ENCODE results near the gene DNAJB11. TPM values are rescaled to one million over a fixed set of nuclear protein-coding genes. Genes with fewer than 3 reads are reported as not detected.

DNAJB11 gene
- total RNA-seq, 1 donor from 2014 or later, result 93.5 TPM

GRCh38 chr3:186594591-186595113 lies 24.1 kb downstream of the DNAJB11 start:
- DNase-seq (ENCODE audit: low read depth), result no peak
- no peaks in the 10 kb centered on the region for H3K27me3 ChIP-seq (ENCODE audit: control insufficient read depth, insufficient read depth, low read length)
- TF ChIP-seq, protein P1, sequence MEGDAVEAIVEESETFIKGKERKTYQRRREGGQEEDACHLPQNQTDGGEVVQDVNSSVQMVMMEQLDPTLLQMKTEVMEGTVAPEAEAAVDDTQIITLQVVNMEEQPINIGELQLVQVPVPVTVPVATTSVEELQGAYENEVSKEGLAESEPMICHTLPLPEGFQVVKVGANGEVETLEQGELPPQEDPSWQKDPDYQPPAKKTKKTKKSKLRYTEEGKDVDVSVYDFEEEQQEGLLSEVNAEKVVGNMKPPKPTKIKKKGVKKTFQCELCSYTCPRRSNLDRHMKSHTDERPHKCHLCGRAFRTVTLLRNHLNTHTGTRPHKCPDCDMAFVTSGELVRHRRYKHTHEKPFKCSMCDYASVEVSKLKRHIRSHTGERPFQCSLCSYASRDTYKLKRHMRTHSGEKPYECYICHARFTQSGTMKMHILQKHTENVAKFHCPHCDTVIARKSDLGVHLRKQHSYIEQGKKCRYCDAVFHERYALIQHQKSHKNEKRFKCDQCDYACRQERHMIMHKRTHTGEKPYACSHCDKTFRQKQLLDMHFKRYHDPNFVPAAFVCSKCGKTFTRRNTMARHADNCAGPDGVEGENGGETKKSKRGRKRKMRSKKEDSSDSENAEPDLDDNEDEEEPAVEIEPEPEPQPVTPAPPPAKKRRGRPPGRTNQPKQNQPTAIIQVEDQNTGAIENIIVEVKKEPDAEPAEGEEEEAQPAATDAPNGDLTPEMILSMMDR (IDR thresholded peaks at IDR 0.05; ENCODE audit: insufficient read depth, low read length, poor library complexity, severe bottlenecking), result no peak
- H3K36me3 ChIP-seq (ENCODE audit: control insufficient read depth, insufficient read depth, low read length), result no peaks in the 10 kb centered on the region
- H3K4me3 ChIP-seq (ENCODE audit: low read depth, low read length), result no peak overlapping the region

DNA sequence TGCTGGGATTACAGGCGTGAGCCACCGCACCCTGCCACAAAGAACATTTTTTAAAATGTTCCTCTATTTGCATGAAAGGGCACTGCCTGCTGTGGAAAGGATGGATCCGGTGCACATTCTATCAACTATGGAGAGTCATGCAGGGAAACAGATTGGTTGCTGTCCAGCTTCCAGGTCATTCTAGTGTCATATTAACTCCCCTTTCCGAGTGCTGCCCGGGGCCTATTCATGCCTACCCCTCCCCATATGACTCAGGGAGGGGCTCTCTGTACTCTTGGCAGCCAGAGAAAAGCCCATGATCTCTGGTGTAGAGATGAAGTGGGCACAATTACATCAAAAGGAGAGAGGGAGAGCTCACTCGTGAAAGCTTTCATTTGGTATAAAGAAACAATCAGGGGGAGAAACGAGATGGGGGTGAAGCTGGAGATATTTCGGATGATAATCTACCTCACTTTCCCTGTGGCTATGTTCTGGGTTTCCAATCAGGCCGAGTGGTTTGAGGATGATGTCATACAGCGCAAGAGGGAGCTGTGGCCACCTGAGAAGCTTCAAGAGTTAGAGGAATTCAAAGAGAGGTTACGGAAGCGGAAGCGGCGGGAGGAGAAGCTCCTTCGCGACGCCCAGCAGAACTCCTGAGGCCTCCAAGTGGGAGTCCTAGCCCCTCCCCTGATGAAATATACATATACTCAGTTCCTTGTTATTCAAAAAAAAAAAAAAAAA lies 26.2 kb downstream of the DNAJB11 start:
- TF ChIP-seq, protein P1 (IDR thresholded peaks at IDR 0.05; ENCODE audit: insufficient read depth, low read length, poor library complexity, severe bottlenecking), result no peak
- no peak overlapping the region for H3K4me3 ChIP-seq (ENCODE audit: low read depth, low read length)
- DNase-seq (ENCODE audit: low read depth), result no peak
- H3K27me3 ChIP-seq (ENCODE audit: control insufficient read depth, insufficient read depth, low read length), result no peaks in the 10 kb centered on the region
- no peaks in the 10 kb centered on the region for H3K36me3 ChIP-seq (ENCODE audit: control insufficient read depth, insufficient read depth, low read length)

DNA sequence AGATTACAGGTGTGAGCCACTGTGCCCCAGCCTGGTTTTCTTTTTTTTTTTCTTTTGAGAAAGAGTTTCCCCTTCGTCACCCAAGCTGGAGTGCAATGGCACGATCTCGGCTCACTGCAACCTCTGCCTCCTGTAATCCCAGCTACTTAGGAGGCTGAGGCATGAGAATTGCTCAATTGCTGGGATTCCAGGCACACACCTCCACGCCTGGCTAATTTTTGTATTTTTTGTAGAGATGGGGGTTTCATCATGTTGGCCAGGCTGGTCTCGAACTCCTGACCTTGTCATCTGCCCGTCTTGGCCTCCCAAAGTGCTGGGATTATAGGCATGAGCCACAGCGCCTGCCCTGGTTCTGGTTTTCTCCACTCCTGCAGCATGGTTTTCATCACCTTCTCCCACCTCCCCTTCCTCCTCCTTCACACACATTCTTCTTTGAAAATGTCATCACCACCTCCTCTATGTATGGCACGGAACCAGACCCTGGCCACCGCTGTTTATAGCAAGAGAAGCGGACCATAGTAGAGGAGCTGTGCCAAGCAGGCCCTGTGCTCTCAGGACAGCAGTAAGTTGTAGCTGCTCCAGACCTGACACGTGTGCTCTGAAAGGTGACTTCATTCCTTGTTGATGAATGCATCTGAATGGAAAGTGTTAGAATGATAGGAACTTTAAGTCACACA lies 27.7 kb downstream of the DNAJB11 start:
- no peak for DNase-seq (ENCODE audit: low read depth)
- Histone ChIP-seq H3K4me3 (ENCODE audit: low read depth, low read length) (no peak overlapping the region), H3K27me3 (ENCODE audit: control insufficient read depth, insufficient read depth, low read length) (no peaks in the 10 kb centered on the region), H3K36me3 (ENCODE audit: control insufficient read depth, insufficient read depth, low read length) (no peaks in the 10 kb centered on the region)
- TF ChIP-seq, protein P1 (IDR thresholded peaks at IDR 0.05; ENCODE audit: insufficient read depth, low read length, poor library complexity, severe bottlenecking), result no peak

DNA sequence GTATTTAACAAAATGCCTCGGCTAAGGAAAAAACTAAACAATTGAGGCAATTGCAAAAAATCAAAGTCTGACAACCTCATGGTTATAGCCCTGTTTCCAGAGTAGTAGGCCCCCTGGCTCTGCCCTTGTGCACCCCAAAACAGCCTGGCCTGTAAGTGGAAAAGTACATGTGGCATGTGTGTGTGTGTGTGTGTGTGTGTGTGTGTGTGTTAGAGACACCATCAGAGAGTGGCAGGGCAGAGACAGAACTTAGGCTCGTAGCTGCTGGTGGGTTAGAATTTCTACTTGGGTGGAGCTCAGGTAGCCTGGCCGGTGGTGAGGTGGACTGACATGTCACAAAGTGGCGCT lies 28.2 kb downstream of the DNAJB11 start:
- TF ChIP-seq, protein P1 (IDR thresholded peaks at IDR 0.05; ENCODE audit: insufficient read depth, low read length, poor library complexity, severe bottlenecking), result no peak
- Histone ChIP-seq H3K36me3 (ENCODE audit: control insufficient read depth, insufficient read depth, low read length) (no peaks in the 10 kb centered on the region), H3K27me3 (ENCODE audit: control insufficient read depth, insufficient read depth, low read length) (no peaks in the 10 kb centered on the region), H3K4me3 (ENCODE audit: low read depth, low read length) (no peak overlapping the region)
- DNase-seq (ENCODE audit: low read depth), result no peak

DNA sequence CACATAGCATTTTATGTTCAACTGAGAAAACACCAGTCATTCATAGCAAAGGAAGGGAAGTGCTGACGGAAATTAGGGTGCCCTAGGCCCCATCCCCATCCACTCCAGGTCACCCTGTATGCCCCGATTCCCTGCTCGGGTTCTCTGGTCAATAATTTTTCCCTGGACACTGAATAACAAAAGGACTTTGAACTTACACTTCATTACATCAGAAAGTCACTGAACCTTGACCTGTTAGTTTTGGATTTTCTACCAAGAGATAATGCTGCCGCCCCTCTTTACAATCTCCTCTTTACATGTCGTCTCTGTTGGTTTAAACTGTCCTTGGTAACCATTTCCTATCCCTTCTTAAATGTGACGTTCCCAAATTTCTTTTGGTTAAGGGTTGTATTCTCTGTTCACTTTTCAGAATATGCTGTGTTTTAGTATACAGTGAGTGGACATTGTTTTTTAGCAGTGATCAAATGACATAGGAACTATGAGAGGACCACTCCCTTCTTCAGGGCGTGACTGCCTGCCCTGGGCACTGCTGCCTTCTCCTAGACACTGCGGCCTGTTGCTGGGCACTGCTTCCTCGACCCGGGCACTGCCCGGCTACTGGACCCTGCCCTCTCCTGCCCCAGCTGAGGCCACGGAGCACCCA lies 28.7 kb downstream of the DNAJB11 start:
- DNase-seq (ENCODE audit: low read depth), result no peak
- TF ChIP-seq, protein P1 (IDR thresholded peaks at IDR 0.05; ENCODE audit: insufficient read depth, low read length, poor library complexity, severe bottlenecking), result no peak
- Histone ChIP-seq H3K4me3 (ENCODE audit: low read depth, low read length) (no peak overlapping the region), H3K27me3 (ENCODE audit: control insufficient read depth, insufficient read depth, low read length) (no peaks in the 10 kb centered on the region), H3K36me3 (ENCODE audit: control insufficient read depth, insufficient read depth, low read length) (no peaks in the 10 kb centered on the region)

Data from kidney epithelial cell (primary cell).